ENCODE measurements around the gene CYP1A2. TPM values are rescaled to one million over a fixed set of nuclear protein-coding genes. Genes with fewer than 3 reads are reported as not detected.

CYP1A2 gene
- total and polyA plus RNA-seq, 2 of the 13 experiments (the other 11 are each of a cell fraction or from before 2014, with no cell fraction given) = 0.07 TPM; not detected in 1

- no peak for TF ChIP-seq ZBTB14 (CRISPR knock-in tag; IDR thresholded peaks at IDR 0.05)
- TF ChIP-seq ZNF362 (CRISPR knock-in tag; IDR thresholded peaks at IDR 0.05; ENCODE audit: borderline replicate concordance) = no peak
- no peak for TF ChIP-seq ZNF576 (CRISPR knock-in tag; IDR thresholded peaks at IDR 0.05)
- TF ChIP-seq HMGA1 (CRISPR knock-in tag; conservative IDR thresholded peaks at IDR 0.05) = no peak
- no peak for TF ChIP-seq JUND (CRISPR knock-in tag; IDR thresholded peaks at IDR 0.05)
- TF ChIP-seq ZNF567 (CRISPR knock-in tag; IDR thresholded peaks at IDR 0.05; ENCODE audit: borderline replicate concordance) = no peak
Measured at GRCh38 chr15:74769463-74770025, 20.9 kb downstream of the CYP1A2 start (continued).

GRCh38 chr15:74770211-74770903 is 21.7 kb downstream of the CYP1A2 start:
- DNase-seq (ENCODE audit: low spot score) (no peak), FAIRE-seq (no peak), ATAC-seq (no peak)
- no peak overlapping the region for H2AFZ ChIP-seq (ENCODE audit: low read length)
- no peaks in the 10 kb centered on the region for H3K9me3 ChIP-seq (ENCODE audit: low read length)
- 0% methylated on average over 1 of the region's 4 CpGs for WGBS (ENCODE audit: low lambda C conversion rate)
- CTCF ChIA-PET (ENCODE audit: low intra/inter-chr PET ratio, low total read pairs) = interaction anchor here (1.0 to 5.8 kb wide), 9 partner anchors 17 to 180 kb away, joined by 3 to 59 read pairs (median 5); partner anchors contain the start of gene ULK3
- no TSS peak for BruUV-seq (replicated peaks)
- intact Hi-C loops (cut with micrococcal nuclease; ENCODE audit: unreplicated experiment) (loop anchor here (2.0 kb wide), 1 partner anchor 64 kb away; no protein-coding TSS in a partner anchor), in situ Hi-C loops (cut with HindIII; ENCODE audit: extremely low pct_ligation_motif_present, low pct_unique_long_range_greater_than_20kb) (loop anchor here (10.0 kb wide), 1 partner anchor 184 kb away; the partner anchor contains the start of gene RPP25)
- TF ChIP-seq ZNF572 (CRISPR knock-in tag; IDR thresholded peaks at IDR 0.05) (0 out of 2 replicates have a peak, but pooled peaks have one; percentile 32), MTA1 (CRISPR knock-in tag; IDR thresholded peaks at IDR 0.05; ENCODE audit: borderline replicate concordance) (0 out of 2 replicates have a peak, but pooled peaks have one; percentile 6), REPIN1 (CRISPR knock-in tag; IDR thresholded peaks at IDR 0.05; ENCODE audit: borderline replicate concordance, low read depth) (no peak), ZKSCAN1 (IDR thresholded peaks at IDR 0.05; ENCODE audit: low read length) (peak; percentile 65; the same call in 1 of the 2 replicates)
- H3K27ac ChIP-seq (ENCODE audit: extremely low read length, insufficient read depth, low read length) = no peak overlapping the region
- no peaks in the 10 kb centered on the region for H3K36me3 ChIP-seq (replicated peaks in 1 of 2; ENCODE audit: control insufficient read depth in 1 of 2, insufficient read depth in 2 of 2, low read length in 2 of 2)
- POLR2A ChIA-PET = interaction anchor here (0.8 to 3.2 kb wide), 13 partner anchors 10 to 172 kb away, joined by 3 to 21 read pairs (median 3); partner anchors contain the start of genes CSK, EDC3 and FAM219B
- H3K4me2 ChIP-seq (ENCODE audit: low read depth, low read length) = peak overlapping the region; percentile 68
- H3K4me3 ChIP-seq (replicated peaks in 1 of 3; ENCODE audit: insufficient read depth in 1 of 3, low read depth in 2 of 3, low read length in 3 of 3) = peak overlapping the region in 1 of 3 experiments; percentile 54; a peak in 1 of 6 replicates
- H3K4me1 ChIP-seq (ENCODE audit: insufficient read depth, low read length) = peaks cover 47% of the 10 kb centered on the region
- no peaks in the 10 kb centered on the region for H3K79me2 ChIP-seq (ENCODE audit: insufficient read depth, low read length)
- H3K27me3 ChIP-seq (ENCODE audit: control insufficient read depth in 1 of 2, insufficient read depth in 2 of 2, low read length in 2 of 2) = no peaks in the 10 kb centered on the region
- no peaks in the 10 kb centered on the region for H4K20me1 ChIP-seq (ENCODE audit: insufficient read depth, low read length)
- no peak overlapping the region for H3K9ac ChIP-seq (ENCODE audit: insufficient read depth, low read depth, low read length)
